SK-N-SH (cell line): ENCODE data around the gene ZNF414.

Experiments
- TF ChIP-seq, protein P1 (sequence below): IDR thresholded peaks from 2 replicates; pipeline ENCODE4 v1.4.0; 2012; ENCODE audit warnings: low read depth
- TF ChIP-seq, protein P2 (sequence below): fragments of 200-600 bp; sonication (generic); IDR thresholded peaks from 2 replicates; pipeline ENCODE4 v1.6.1; 2017; ENCODE audit warnings: antibody characterized with exemption, mild to moderate bottlenecking, moderate library complexity

DNA sequence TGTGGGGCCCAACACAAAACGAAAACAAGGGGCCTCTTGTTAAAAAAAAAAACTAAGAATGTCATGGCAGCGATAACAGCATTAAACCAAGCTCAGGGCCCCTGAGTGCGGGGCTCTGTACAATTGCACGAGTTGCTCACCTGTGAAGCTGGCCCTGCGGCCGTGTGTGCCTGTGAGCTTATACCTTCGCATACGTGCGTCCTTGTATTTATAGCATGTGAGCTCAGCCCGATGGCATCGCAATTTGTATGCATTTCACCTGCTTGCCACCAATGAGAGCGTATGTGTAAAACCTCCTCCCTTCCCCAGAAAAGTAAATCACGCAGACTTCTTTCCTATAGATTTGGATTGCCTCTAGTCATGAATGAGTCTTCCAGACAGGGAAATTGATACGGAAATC is 52.1 kb downstream of the ZNF414 start:
- TF ChIP-seq, protein P1, sequence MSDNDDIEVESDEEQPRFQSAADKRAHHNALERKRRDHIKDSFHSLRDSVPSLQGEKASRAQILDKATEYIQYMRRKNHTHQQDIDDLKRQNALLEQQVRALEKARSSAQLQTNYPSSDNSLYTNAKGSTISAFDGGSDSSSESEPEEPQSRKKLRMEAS = no peak
- TF ChIP-seq, protein P2, sequence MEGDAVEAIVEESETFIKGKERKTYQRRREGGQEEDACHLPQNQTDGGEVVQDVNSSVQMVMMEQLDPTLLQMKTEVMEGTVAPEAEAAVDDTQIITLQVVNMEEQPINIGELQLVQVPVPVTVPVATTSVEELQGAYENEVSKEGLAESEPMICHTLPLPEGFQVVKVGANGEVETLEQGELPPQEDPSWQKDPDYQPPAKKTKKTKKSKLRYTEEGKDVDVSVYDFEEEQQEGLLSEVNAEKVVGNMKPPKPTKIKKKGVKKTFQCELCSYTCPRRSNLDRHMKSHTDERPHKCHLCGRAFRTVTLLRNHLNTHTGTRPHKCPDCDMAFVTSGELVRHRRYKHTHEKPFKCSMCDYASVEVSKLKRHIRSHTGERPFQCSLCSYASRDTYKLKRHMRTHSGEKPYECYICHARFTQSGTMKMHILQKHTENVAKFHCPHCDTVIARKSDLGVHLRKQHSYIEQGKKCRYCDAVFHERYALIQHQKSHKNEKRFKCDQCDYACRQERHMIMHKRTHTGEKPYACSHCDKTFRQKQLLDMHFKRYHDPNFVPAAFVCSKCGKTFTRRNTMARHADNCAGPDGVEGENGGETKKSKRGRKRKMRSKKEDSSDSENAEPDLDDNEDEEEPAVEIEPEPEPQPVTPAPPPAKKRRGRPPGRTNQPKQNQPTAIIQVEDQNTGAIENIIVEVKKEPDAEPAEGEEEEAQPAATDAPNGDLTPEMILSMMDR = no peak
